HG03025 (cell line): ENCODE measurements around the gene ZNF200.
"Not testable (repeated sequence)": the region's sequence is repeated elsewhere in the genome, so short reads cannot be mapped to it uniquely, and the experiment has no call there.

Source experiments
- ATAC-seq: cut with Tn5 transposase; IDR thresholded peaks from one replicate; pipeline ENCODE4 v1.9.1; 2021; ENCODE audit warnings: mild to moderate bottlenecking, moderate library complexity; ENCODE audit not compliant: unreplicated experiment, low FRiP score

ZNF200 gene

GRCh38 chr16:3234857-3235561, at the start of gene ZNF200:
Gene ZNF200 (minus strand): TSS chr16:3235158. CDS start chr16:3233755, 1,403 bp downstream.
- ATAC-seq, result peak; percentile 90

GRCh38 chr16:3283543-3284447, 48.8 kb upstream of the ZNF200 start:
- no peak for ATAC-seq

- ATAC-seq, result peak; percentile 76
Measured at GRCh38 chr16:3282730-3283542, 48.0 kb upstream of the ZNF200 start, which contains the start of gene ZNF263. Gene ZNF263 (plus strand): TSS chr16:3283491. CDS start chr16:3283819, 328 bp downstream.

- peak; percentile 30 for ATAC-seq
Measured at GRCh38 chr16:3282103-3282729, 47.3 kb upstream of the ZNF200 start.

DNA sequence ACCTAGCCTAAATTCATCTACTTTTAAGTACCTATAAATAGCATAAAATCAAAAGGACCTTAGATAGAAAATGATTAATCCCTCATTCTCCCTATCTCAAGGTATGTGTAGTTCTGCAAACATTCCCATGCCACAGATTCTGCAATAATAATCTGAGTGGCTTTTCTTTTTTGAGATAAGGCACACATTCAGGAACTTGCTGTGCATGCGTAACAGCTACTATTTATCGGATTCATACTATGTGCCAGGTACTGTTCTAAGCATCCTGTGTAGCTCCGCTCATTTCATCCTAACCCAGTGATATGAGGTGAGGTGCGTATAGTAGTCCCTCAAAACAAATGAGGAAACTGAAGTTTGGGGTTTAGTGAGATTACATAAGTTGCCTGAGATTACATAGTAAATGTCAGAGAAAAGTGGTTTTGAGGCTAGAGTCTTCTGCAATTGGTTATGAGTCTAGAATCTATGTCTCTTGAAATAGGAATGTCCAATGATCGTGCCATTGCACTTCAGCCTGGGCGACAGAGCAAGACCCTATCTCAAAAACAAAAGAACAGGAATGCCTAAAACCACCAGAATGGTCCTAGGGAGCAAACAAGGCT, 46.4 kb upstream of the ZNF200 start:
- no peak for ATAC-seq

- ATAC-seq, result no peak
Measured at GRCh38 chr16:3276679-3277078, 41.7 kb upstream of the ZNF200 start.

- no peak for ATAC-seq
Measured at GRCh38 chr16:3274947-3275346, 40.0 kb upstream of the ZNF200 start.

DNA sequence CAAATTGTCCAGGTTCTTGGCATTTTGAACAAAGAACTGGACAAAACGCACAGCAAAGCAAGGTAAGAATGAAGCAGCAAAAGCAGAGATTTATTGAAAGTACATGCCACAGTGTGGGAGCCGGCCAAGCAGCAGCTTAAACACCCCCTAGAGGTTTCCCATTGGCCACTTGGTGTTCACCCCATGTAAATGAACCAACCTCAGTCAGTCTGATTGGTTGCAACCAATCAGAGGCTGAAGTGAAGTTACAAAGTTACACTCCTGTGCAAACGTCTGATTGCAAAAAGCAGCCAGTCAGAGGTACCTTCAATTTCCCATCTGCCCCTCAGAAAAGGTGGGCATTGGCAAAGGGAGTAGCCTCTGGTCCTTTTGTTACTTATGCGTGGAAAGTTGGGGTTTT, 39.5 kb upstream of the ZNF200 start:
- no peak for ATAC-seq

- ATAC-seq, result not testable (repeated sequence)
Measured at GRCh38 chr16:3271281-3271680, 36.3 kb upstream of the ZNF200 start.

DNA sequence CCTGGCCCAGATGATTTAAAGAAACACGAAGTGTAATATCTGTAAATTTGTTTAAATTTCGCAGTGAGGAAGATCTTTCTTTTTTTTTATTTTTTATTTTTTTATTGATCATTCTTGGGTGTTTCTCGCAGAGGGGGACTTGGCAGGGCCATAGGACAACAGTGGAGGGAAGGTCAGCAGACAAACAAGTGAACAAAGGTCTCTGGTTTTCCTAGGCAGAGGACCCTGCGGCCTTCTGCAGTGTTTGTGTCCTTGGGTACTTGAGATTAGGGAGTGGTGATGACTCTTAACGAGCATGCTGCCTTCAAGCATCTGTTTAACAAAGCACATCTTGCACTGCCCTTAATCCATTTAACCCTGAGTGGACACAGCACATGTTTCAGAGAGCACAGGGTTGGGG, 35.8 kb upstream of the ZNF200 start:
- not testable (repeated sequence) for ATAC-seq

DNA sequence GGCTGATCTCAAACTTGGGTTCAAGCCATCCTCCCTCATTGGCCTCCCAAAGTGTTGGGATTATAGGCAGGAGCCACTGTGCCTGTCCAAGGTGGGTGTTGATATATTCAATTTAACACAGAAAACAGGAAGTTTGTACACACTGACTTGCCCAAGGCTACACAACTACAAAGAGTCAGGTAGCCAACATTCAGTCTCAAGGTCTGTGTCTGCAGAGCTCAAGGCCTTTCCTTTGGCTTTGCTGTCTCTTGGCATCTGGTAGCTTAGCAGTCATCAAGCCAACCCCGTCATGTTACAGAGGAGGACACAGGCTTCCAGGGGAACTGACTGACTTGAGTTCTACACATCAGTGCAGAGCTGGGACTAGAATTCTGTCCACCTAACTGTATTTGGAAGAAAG, 33.3 kb upstream of the ZNF200 start:
- no peak for ATAC-seq

DNA sequence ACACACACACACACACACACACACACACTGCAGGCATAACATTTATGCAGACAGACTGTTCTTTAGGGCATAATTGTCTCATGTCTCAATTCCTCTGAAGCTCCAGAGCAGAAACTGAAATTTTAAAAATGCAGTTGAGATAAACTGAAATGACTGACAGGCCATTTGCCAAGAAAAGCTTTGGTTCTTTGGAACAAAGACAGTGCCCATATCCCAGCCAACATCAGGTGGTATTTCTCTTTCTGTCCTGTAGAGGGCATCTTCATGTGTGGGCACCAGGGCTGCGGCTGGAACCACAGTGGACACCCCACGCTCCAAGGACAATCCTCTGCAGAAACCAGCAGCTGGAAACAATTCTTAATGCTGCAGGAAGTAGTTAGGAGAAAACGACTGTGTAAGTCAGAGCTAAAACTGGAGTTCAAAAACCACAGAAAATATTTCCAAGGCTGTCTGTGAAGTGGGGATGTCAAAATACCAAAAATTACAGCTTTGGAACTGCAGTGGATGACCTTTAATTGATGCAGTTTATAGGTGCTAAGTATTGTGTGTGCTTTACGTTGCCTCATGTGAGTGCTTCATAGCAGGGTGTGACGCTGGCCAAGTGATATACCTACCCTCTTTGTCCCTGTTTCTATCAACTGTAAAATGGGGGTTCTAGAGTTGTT, 32.0 kb upstream of the ZNF200 start:
- ATAC-seq, result no peak

DNA sequence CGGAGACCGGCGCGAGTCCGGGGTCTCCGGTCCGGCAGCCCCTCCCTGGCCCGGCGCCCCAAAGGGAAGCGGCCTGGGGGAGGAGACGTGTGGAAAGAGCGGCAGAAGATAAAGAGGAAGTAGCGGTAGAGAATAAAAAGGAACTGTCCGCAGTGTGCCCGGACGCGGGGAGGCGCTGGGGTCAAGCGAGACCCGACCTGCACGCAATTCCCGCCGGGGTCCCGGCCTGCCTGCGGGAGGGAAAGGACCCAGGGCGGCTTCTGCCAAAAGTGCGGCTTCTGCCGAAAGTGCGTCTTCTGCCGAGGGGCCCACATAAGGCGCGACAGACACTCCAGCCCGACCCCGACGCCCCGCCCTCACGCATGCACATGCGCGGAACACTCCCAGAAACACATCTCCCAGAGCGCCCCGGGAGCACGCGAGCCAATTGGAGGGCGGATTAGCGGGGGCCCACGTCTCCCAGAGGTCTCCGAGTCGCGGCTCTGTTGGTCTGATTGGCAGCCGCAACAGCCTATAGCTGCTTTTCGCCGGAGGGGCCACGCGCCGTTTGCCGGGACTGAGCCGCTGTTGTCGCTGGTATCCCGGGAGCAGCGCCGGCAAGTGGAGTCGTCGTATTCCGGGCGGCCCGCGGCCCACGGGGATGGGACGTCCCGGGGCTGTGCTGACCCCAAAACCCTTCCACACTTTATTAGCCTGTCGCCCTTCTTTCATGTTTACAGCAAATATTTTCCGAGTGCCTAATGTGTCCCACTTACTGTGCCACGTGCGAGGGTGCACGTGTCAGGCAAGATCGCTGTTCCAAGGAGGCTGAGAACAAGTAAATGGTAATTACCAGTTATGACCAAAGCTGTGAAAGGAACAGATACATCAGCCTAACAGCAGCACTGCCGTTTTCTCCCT, 29.4 kb upstream of the ZNF200 start:
- ATAC-seq, result peak; percentile 65

DNA sequence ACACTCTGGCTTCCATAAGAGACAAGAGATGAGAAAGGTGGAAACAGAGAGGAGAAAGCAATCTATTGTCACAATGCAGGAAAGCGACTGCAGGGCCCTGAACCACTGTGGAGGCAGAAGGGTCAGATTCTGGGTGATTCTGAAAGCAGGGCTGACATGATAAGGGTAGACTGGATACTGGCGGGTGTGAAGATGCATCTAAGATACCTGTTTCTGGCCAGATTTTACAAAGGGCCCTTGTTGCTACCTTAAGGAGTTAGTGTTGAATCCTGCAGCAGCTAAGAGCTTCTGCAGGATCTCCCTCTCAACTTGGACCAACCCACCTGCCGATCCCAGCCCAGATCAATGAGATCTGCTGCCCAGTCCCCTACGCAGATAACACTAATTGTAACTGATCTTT, 27.6 kb upstream of the ZNF200 start:
- ATAC-seq, result no peak

DNA sequence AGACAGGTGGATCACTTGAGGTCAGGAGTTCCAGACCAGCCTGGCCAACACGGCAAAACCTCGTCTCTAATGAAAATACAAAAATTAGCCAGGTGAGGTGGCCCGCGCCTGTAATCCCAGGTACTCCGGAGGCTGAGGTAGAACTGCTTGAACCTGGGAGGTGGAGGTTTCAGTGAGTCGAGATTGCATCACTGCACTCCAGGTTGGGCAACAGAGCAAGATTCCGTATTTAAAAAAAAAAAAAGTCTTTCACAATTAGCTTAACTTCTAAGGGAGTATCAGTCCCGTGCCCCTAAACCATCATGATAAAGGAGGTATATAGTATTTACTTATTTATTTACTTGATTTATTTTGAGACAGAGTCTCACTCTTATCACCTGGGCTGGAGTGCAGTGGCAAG, 24.9 kb upstream of the ZNF200 start:
- ATAC-seq, result no peak

- ATAC-seq, result no peak
Measured at GRCh38 chr16:3256866-3257465, 22.0 kb upstream of the ZNF200 start.

- no peak for ATAC-seq
Measured at GRCh38 chr16:3256146-3256865, 21.3 kb upstream of the ZNF200 start, which contains the start of gene MEFV. Gene MEFV (minus strand): TSS chr16:3256633. CDS start chr16:3256587, 46 bp downstream.
